AG09309 (cell line): ENCODE results near the gene ADGRL1.

Experiments used
- DNase-seq: peaks from one replicate; pipeline ENCODE4 v3.0.0-alpha.2; 2010; ENCODE audit warnings: low read depth
- H3K4me3 ChIP-seq: 2 replicates; pipeline ENCODE4 v1.5.1; 2011; ENCODE audit warnings: mild to moderate bottlenecking, low read depth, low read length, moderate library complexity; ENCODE audit not compliant: control insufficient read depth
- TF ChIP-seq, protein P1 (sequence below): IDR thresholded peaks from 2 replicates; pipeline ENCODE4 v1.5.1; 2011; ENCODE audit warnings: mild to moderate bottlenecking, low read depth, low read length, inconsistent platforms; ENCODE audit not compliant: insufficient read depth, control insufficient read depth; ENCODE audit errors: missing control alignments

The ADGRL1 gene

GRCh38 chr19:14112809-14113385, 93.1 kb downstream of the ADGRL1 start:
- TF ChIP-seq, protein P1, sequence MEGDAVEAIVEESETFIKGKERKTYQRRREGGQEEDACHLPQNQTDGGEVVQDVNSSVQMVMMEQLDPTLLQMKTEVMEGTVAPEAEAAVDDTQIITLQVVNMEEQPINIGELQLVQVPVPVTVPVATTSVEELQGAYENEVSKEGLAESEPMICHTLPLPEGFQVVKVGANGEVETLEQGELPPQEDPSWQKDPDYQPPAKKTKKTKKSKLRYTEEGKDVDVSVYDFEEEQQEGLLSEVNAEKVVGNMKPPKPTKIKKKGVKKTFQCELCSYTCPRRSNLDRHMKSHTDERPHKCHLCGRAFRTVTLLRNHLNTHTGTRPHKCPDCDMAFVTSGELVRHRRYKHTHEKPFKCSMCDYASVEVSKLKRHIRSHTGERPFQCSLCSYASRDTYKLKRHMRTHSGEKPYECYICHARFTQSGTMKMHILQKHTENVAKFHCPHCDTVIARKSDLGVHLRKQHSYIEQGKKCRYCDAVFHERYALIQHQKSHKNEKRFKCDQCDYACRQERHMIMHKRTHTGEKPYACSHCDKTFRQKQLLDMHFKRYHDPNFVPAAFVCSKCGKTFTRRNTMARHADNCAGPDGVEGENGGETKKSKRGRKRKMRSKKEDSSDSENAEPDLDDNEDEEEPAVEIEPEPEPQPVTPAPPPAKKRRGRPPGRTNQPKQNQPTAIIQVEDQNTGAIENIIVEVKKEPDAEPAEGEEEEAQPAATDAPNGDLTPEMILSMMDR = no peak
- no peak overlapping the region for H3K4me3 ChIP-seq
- DNase-seq = no peak

GRCh38 chr19:14112051-14112808, 93.7 kb downstream of the ADGRL1 start:
- TF ChIP-seq, protein P1 = no peak
- H3K4me3 ChIP-seq = no peak overlapping the region
- no peak for DNase-seq

- TF ChIP-seq, protein P1 = no peak
- DNase-seq = no peak
- H3K4me3 ChIP-seq = no peak overlapping the region
Observed at GRCh38 chr19:14111486-14111885, 94.5 kb downstream of the ADGRL1 start.

GRCh38 chr19:14110650-14111049, 95.3 kb downstream of the ADGRL1 start:
- no peak for DNase-seq
- no peak overlapping the region for H3K4me3 ChIP-seq
- TF ChIP-seq, protein P1 = no peak

DNA sequence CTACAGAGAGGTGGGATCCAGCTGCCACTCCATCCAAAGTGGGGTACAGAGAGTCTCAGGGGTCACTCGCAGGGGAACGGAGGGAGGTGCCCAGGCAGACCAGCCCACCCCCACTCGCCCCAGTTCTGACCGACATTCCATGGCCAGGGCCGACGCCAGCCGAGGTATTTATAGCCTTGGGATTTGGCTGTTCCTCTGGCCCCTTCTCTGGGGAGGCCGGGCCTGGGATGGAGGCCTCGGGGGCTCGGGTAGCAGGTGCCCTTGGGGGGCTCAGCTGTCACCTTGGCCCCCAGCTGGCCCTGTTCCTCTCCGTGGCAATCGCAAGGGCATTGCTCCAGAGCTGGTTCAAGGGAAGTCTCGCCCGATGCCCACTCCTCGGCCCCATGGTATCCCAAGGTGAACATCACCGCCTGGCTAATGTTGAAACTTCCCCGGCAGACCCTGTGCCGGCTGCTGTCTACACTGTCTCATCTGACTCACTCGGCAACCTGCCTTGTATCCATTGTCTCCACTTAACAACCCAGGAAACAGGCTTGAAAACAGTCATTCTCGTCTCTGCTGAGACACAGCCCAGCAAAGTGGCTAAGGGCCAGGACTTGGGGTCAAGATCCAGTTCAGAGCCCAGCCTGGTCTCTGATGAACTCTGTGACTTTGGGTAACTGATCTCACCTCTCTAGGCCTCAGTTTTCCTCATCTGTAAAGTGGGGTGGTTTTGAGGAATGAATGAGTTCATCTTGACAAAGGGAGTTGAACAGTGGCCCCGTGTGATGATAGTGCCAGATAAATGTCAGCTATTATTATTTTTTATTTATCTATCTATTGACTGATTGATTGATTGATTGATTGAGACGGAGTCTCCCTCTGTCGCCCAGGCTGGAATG, 98.1 kb downstream of the ADGRL1 start:
- TF ChIP-seq, protein P1 = no peak
- no peak for DNase-seq
- no peak overlapping the region for H3K4me3 ChIP-seq

DNA sequence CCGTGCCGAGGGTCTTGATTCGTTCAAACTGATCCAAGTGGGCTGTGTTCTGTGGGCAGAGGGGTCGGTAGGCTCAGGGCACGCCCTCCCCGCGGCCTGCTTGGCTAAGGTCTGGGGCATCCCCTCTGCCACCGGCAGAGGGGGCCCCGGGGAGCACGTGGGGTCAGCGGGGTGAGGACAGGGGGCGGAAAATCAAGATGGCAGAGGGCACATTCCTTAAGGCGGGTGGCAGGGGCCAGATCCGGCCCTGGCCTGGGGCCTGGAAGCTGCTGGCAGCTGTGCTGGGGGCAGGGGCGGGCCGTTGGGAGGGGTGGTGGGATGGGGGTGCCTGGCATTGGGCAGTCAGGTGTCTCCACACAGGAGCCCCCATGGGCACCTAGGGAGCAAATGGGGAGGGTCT, 99.1 kb downstream of the ADGRL1 start:
- DNase-seq = no peak
- TF ChIP-seq, protein P1 = no peak
- no peak overlapping the region for H3K4me3 ChIP-seq
